Esophagus muscularis mucosa (tissue), 3 donors: ENCODE results near the gene ZNF750.

Experiments
- CTCF ChIP-seq, 3 experiments: fragments of 200-600 bp in 2 of 3; fragments of 450-650 bp in 1 of 3; sonication (generic) in 2 of 3; IDR thresholded peaks; one replicate each; pipeline ENCODE4 v1.5.1; 2017 to 2019; ENCODE audit warnings: antibody characterized with exemption in 3 of 3, mild to moderate bottlenecking in 2 of 3, moderate library complexity in 1 of 3
- POLR2A ChIP-seq: fragments of 450-650 bp; IDR thresholded peaks from one replicate; pipeline ENCODE4 v1.6.1; 2017; ENCODE audit warnings: antibody characterized with exemption, moderate library complexity, mild to moderate bottlenecking, low read depth
- POLR2AphosphoS5 ChIP-seq, 2 donors: sonication (generic); formaldehyde crosslinking; IDR thresholded peaks; one replicate each; pipeline ENCODE4 v1.6.1; 2017; ENCODE audit warnings: antibody characterized with exemption in 2 of 2

- TF ChIP-seq CTCF (IDR thresholded peaks at IDR 0.05) (no peak), POLR2AphosphoS5 (IDR thresholded peaks at IDR 0.05) (no peak), POLR2A (no peak)
Observed at GRCh38 chr17:82812058-82812457, 27.8 kb downstream of the ZNF750 start.
